HG02884 (cell line): ENCODE measurements around the gene RABGAP1.

Experiments used
- ATAC-seq: cut with Tn5 transposase; IDR thresholded peaks from one replicate; pipeline ENCODE4 v1.9.1; 2021; ENCODE audit warnings: mild to moderate bottlenecking, moderate library complexity; ENCODE audit not compliant: unreplicated experiment

The RABGAP1 gene

GRCh38 chr9:123150708-123151503 lies 210.1 kb downstream of the RABGAP1 start:
- no peak for ATAC-seq
